ENCODE data around the gene TOP3A. TPM values are rescaled to one million over a fixed set of nuclear protein-coding genes. Genes with fewer than 3 reads are reported as not detected.
"Not testable (repeated sequence)": the region's sequence is repeated elsewhere in the genome, so short reads cannot be mapped to it uniquely, and the experiment has no call there.

Gene TOP3A
- total RNA-seq, 1 experiment from 2014 or later = 48.8 TPM

DNA sequence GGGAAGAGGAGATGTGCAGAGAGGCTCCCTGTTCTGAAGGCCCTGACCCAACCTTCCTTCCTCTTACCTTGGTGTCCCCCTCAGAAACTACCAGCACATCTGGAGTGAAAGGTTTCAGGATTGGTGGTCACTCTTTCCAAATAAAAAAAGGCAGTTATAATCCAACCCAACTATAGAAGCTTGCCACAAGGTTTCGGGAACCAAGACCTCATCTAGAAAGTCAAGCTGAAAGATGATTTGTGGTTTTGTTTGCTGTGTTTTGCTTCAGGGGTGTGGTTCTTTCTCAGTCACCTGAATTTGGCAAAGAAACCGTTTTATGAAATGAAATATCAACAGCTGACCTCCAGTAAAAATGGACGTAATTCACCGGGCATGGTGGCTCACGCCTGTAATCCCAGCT is 29.2 kb upstream of the TOP3A start:
- RAD21 ChIA-PET (ENCODE audit: low non-redundant PET in 1 of 2, low total read pairs in 2 of 2, uncharacterized antibody in 2 of 2, unreplicated experiment in 2 of 2) = no interaction called here
- intact Hi-C loops (cut with micrococcal nuclease) = no loop called here
- no peak for TF ChIP-seq ELF1 (IDR thresholded peaks at IDR 0.05; ENCODE audit: borderline replicate concordance, low read depth)
- no peak overlapping the region for H3K4me2 ChIP-seq (ENCODE audit: low read length)
- no peak overlapping the region for H3K4me3 ChIP-seq (replicated peaks in 1 of 2; ENCODE audit: low read depth in 1 of 2, low read length in 2 of 2)
- no peaks in the 10 kb centered on the region for H4K20me1 ChIP-seq (ENCODE audit: insufficient read depth)
- no peaks in the 10 kb centered on the region for H3K9me2 ChIP-seq (ENCODE audit: insufficient read depth)
- no peak for ATAC-seq
- no TSS peak for BruUV-seq (replicated peaks)
- DNase-seq (ENCODE audit: low read depth, low spot score) = no peak
- H3K27me3 ChIP-seq (ENCODE audit: insufficient read depth, low read length) = no peaks in the 10 kb centered on the region
- CTCF ChIA-PET = no interaction called here
- no peak overlapping the region for H3K27ac ChIP-seq (ENCODE audit: low read depth, low read length)
- H3K4me1 ChIP-seq (ENCODE audit: control insufficient read depth in 1 of 2, insufficient read depth in 2 of 2, low read length in 2 of 2) = no peaks in the 10 kb centered on the region
- POLR2A ChIA-PET = no interaction called here
- H3K9me3 ChIP-seq (ENCODE audit: control insufficient read depth in 1 of 2, insufficient read depth in 1 of 2, low read depth in 1 of 2, low read length in 2 of 2) = no peaks in the 10 kb centered on the region
- H3K36me3 ChIP-seq (ENCODE audit: control insufficient read depth in 1 of 2, insufficient read depth in 2 of 2, low read length in 2 of 2) = peaks cover 32 to 33% of the 10 kb centered on the region in 2 experiments; a peak in 3 of 4 replicates
- H3K9ac ChIP-seq (ENCODE audit: low read length) = no peak overlapping the region
- no peaks in the 10 kb centered on the region for H3K79me2 ChIP-seq (ENCODE audit: insufficient read depth, low read length)
- no peak overlapping the region for H2AFZ ChIP-seq (ENCODE audit: low read depth, low read length, poor library complexity, severe bottlenecking)

DNA sequence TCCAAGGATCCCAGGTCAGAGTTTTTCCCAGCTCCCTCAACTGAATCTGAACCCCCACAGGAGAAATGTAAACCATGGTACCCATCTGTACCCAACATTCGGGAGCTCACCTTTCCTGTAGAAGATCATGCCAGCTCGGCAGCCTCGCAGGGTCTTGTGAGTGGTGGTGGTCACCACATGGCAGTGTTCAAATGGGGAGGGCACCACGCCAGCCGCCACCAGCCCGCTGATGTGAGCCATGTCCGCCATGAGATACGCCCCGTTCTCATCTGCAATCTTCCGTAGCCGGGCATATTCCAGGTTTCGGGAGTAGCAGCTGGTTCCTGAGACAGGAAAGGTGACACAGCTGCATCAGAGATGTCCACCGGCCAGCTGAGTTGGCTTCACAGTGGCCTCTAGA is 25.1 kb upstream of the TOP3A start:
- no peak for ATAC-seq
- Histone ChIP-seq H4K20me1 (ENCODE audit: insufficient read depth) (no peaks in the 10 kb centered on the region), H3K36me3 (ENCODE audit: control insufficient read depth in 1 of 2, insufficient read depth in 2 of 2, low read length in 2 of 2) (peaks cover 17 to 24% of the 10 kb centered on the region in 2 experiments; a peak in 3 of 4 replicates), H3K4me2 (ENCODE audit: low read length) (no peak overlapping the region), H3K4me1 (ENCODE audit: control insufficient read depth in 1 of 2, insufficient read depth in 2 of 2, low read length in 2 of 2) (no peaks in the 10 kb centered on the region), H3K27me3 (ENCODE audit: insufficient read depth, low read length) (no peaks in the 10 kb centered on the region), H3K9me2 (ENCODE audit: insufficient read depth) (no peaks in the 10 kb centered on the region), H3K9ac (ENCODE audit: low read length) (no peak overlapping the region), H3K9me3 (ENCODE audit: control insufficient read depth in 1 of 2, insufficient read depth in 1 of 2, low read depth in 1 of 2, low read length in 2 of 2) (no peaks in the 10 kb centered on the region), H3K4me3 (replicated peaks in 1 of 2; ENCODE audit: low read depth in 1 of 2, low read length in 2 of 2) (no peak overlapping the region), H3K27ac (ENCODE audit: low read depth, low read length) (no peak overlapping the region), H3K79me2 (ENCODE audit: insufficient read depth, low read length) (no peaks in the 10 kb centered on the region), H2AFZ (ENCODE audit: low read depth, low read length, poor library complexity, severe bottlenecking) (no peak overlapping the region)
- ChIA-PET POLR2A (no interaction called here), RAD21 (ENCODE audit: low non-redundant PET in 1 of 2, low total read pairs in 2 of 2, uncharacterized antibody in 2 of 2, unreplicated experiment in 2 of 2) (no interaction called here), CTCF (no interaction called here)
- no TSS peak for BruUV-seq (replicated peaks)
- intact Hi-C loops (cut with micrococcal nuclease) = no loop called here
- DNase-seq (ENCODE audit: low read depth, low spot score) = no peak
- TF ChIP-seq RAD21 (IDR thresholded peaks at IDR 0.05; ENCODE audit: low read depth) (no peak), SIN3A (IDR thresholded peaks at IDR 0.05; ENCODE audit: low read depth) (no peak), CBX3 (IDR thresholded peaks at IDR 0.05; ENCODE audit: low read depth) (no peak), ZFX (IDR thresholded peaks at IDR 0.05) (no peak), EZH2phosphoT487 (IDR thresholded peaks at IDR 0.05; ENCODE audit: borderline replicate concordance) (no peak)
- TF ChIP-seq, protein P1, sequence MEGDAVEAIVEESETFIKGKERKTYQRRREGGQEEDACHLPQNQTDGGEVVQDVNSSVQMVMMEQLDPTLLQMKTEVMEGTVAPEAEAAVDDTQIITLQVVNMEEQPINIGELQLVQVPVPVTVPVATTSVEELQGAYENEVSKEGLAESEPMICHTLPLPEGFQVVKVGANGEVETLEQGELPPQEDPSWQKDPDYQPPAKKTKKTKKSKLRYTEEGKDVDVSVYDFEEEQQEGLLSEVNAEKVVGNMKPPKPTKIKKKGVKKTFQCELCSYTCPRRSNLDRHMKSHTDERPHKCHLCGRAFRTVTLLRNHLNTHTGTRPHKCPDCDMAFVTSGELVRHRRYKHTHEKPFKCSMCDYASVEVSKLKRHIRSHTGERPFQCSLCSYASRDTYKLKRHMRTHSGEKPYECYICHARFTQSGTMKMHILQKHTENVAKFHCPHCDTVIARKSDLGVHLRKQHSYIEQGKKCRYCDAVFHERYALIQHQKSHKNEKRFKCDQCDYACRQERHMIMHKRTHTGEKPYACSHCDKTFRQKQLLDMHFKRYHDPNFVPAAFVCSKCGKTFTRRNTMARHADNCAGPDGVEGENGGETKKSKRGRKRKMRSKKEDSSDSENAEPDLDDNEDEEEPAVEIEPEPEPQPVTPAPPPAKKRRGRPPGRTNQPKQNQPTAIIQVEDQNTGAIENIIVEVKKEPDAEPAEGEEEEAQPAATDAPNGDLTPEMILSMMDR (IDR thresholded peaks at IDR 0.05 in 2 of 3, conservative IDR thresholded peaks at IDR 0.05 in 1 of 3; ENCODE audit: borderline replicate concordance in 1 of 3, insufficient read depth in 1 of 3, low read depth in 2 of 3, low read length in 2 of 3) = no peak

DNA sequence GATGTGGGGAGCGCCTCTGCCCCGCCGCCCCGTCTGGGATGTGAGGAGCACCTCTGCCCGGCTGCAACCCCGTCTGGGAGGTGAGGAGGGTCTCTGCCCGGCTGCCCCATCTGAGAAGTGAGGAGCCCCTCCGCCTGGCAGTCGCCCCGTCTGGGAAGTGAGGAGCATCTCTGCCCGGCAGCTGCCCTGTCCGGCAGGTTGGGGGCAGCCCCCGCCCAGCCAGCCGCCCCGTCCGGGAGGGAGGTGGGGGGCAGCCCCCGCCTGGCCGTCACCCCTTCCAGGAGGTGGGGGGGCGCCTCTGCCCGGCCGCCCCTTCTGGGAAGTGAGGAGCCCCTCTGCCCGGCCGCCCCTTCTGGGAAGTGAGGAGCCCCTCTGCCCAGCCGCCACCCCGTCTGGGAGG is 23.4 kb upstream of the TOP3A start:
- CTCF ChIA-PET; BruUV-seq (replicated peaks); ATAC-seq; H3K9me2 ChIP-seq (ENCODE audit: insufficient read depth); H3K27ac ChIP-seq (ENCODE audit: low read depth, low read length); RAD21 ChIA-PET (ENCODE audit: low non-redundant PET in 1 of 2, low total read pairs in 2 of 2, uncharacterized antibody in 2 of 2, unreplicated experiment in 2 of 2); POLR2A ChIA-PET; H3K9me3 ChIP-seq (ENCODE audit: control insufficient read depth in 1 of 2, insufficient read depth in 1 of 2, low read depth in 1 of 2, low read length in 2 of 2); H3K4me3 ChIP-seq (replicated peaks in 1 of 2; ENCODE audit: low read depth in 1 of 2, low read length in 2 of 2); H3K79me2 ChIP-seq (ENCODE audit: insufficient read depth, low read length); H3K9ac ChIP-seq (ENCODE audit: low read length); H4K20me1 ChIP-seq (ENCODE audit: insufficient read depth); intact Hi-C loops (cut with micrococcal nuclease); H3K4me1 ChIP-seq (ENCODE audit: control insufficient read depth in 1 of 2, insufficient read depth in 2 of 2, low read length in 2 of 2); DNase-seq (ENCODE audit: low read depth, low spot score); H3K4me2 ChIP-seq (ENCODE audit: low read length); H2AFZ ChIP-seq (ENCODE audit: low read depth, low read length, poor library complexity, severe bottlenecking); H3K27me3 ChIP-seq (ENCODE audit: insufficient read depth, low read length): not testable (repeated sequence)
- peaks cover 14 to 24% of the 10 kb centered on the region in 2 experiments; a peak in 3 of 4 replicates for H3K36me3 ChIP-seq (ENCODE audit: control insufficient read depth in 1 of 2, insufficient read depth in 2 of 2, low read length in 2 of 2)
